Measurements from ENCODE around the gene ZIC4.

The ZIC4 gene

DNA sequence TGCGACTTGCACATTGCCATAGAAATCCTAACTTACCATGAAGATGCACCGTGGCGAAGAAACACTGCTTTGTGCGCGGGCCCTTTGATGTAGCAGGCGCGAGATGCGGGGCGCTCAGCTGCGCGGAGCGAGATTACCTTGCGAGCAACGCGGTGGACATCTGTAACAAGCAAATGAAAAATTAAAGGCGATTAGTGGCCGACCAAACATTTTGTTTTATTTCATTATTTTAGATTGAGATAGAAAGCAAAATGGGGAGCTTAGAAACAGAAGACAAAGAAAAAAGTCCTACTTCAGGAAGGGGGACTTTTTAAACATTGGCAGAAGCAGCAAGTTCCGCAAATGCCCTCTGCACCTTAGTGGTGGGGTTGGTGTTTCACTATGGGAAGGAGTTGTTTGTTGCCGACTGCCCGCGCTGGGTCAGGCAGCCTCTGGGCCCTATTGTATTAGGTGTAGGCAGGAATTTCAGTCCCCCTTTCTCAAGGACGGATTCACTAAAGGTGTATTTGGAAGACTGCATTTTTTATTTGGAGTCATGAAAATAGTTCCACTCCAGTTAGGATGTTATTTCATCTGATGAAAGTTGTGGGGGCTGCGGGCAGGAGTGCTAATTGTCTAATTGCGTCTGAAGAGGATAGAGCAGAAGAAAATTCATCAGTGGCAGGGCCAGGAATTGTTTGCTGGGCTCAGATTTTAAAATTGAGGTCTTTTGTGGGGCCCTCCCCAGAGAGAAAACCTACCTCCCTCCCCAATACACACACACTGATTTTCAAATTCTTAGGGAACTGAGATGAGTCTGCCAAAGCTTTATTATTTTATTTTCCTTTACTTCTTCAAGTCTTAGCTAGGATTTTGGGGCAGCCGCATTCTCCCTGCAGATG is 17.4 kb downstream of the ZIC4 start:
- no peak for DNase-seq

DNA sequence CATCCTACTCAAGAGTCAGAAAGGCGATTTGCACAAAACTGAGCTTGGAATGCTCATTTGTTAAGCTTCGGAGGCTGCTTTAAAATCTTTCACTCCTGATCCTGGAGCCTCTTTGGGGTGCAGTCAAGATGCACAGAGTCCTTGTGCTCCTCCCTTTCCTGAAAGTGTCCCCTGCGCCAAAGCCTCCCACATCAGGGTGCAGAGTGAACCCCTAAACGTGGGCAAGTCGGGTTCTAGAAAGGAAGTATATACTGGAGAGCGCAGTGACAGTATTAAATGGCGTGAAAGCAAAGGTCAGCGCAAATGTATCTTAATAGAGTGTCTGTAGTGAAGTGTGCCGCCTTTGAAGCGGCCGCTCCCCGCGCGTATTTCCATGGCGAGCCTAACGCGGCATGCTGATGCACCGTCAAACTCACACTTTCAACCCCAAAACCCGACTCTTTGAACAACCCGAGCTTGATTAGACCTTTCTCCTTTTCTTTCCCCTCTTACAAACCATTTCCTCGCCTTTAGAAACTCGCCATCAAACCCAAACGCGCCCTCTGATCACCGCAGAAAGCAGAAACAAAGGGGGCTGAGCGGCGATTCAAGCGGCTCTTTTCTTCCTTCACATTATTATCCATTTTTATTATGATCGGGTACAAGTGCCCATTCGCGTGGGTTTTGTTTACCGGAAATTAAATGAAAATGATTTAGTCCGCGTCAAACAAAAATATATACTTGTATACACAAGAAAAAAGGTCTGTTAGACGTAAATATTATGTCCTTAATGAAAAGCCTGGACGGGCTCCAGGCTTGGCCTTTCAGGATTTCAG is 18.3 kb downstream of the ZIC4 start:
- no peak for DNase-seq

DNA sequence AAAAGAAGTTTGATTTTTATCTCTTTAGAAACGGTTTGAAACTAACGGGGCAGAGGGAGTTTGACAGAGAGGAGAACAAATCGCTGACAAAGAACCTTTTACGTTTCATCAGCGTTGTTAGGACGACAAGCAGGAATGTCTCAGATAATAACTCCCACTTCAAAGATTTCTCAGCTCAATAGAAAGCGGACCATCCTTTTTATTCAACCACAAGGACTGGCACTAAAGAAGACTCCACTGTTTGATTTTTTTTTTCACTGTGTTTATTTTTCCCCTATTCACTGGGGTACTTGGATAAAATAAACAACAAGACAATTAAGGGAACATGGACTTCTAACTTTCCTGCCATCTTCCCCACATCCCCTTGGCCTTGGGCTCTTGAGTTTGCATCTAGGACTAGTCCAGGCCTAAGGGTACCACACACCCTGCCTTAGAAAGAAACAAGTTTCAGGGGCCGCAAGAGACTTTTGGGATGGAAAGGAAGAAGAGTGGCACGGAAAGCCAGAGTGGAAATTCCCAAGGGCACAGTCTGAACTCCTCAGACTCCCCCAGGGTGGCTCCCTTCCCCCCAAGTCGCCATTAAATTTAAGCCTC is 19.0 kb downstream of the ZIC4 start:
- DNase-seq: no peak

DNA sequence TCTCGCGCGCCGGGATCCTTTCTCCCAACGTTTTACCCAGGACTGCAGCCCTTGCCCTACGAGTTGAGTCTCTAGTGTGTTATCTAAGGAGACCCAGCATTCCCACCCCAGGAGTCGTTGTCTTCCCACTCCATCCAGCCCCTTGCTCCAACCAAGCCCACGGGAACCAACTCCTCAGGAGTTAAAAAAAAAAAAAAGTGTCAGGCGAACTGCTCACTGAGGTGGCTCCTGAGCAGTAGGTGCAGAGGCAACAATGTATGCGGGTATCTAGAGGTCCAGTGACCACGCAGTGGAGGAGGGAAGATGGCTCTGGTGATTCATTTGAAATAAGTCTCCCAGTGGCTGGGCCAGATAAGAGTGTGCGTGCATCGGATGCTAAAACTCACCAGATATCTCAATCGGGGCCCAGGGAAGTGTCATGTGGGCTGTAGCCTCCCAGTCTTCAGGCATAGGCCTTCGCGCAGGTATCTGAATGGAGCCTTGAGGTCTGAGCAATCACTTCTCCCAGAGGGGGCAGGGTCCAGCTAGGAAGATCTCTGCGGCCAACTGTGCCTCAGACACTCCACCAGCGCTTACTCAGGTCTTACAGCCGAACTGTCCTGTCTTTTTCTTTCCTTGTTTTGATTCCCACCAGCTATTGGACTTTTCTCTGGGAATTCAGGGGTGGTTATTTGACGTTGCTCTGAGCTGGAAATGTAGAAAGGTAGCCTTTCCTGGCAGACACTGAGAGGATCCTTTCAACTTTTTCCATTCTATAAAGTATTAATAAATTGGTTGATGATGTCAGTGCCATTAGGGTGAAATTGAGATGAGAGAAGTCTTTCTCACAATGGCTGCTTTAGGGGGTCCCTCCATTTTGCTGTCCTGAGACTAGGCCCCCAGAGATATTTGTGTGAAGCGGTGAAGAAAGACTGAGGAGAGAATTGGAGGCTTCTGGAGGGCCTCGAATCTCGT is 21.0 kb downstream of the ZIC4 start:
- no peak for DNase-seq

DNA sequence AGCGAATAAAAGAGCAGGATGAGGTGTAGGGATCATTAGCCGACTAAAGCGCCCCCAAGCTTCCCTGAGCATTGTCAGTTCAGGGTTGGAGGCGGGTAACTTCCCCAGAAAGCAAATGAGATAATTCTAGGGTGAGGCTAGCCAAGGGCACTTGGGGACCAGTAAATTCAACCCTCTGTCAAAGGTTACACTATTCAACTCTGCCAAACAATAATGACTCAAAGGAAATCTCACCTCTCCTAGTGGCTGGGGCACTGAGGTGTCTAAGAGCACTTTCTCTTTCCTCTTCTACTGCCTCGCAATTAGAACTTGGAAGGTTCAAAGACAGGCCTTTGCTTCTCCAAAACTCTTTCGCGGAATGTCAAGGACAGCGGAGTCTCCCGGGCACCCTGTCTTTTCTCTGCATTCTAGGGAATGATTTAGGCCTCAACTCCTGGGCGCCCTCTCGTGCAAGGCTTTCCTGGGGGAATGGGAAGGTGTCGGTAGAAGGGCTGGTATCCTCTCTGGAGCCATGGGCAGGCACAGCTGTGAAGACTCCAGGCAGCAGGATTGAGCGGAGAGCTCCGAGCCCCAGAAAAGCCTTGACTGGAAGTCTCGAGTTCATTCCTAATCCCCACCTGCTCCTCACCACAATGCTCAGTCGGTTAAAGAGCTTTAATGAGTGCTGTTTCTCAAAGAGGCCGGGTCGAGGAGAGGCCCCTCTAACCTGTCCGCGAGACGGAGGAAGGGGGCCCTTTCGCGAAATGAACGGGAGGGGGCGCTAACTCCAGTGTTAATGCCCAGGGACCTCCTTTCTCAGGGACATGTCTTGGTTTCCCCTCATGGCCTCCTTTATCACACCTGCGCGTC is 21.9 kb downstream of the ZIC4 start:
- DNase-seq: no peak

DNA sequence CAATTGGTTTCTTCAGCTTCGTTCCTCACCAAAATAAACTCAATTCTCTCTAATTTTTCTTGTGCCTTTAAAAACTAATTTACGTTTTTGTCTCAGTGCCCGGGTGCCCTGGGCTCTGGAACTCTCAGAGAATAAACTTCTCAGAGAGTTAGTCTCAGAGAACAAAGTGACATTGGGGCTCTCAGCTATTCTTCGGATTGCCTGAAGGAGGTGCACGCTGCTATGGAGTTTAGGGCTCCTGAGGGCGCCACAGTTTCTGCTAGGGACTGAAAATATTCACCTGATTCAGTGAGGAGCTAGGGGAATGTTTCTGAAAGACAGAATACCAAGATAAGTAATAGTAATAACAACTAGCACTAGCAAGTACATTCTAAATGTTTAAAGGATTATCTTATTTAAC is 22.7 kb downstream of the ZIC4 start:
- no peak for DNase-seq

DNA sequence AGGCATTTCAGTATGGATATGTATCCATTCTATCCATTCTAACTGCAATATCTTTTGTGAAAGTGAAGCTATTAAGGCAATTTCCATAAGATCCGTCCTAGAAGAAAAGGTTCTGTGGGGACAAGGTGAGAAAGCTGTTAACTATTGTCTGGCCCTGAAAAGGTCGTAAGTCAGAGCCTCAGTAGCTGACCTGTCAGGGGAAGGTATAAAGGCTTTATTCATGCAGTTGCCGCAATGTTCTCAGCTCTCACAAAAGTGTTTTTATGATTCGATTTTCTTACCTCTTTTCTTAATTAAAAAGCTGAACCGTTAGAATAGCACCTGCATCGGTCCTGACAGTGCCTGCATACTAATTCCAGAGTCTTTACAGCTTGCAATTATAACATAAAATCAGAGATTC is 24.7 kb downstream of the ZIC4 start:
- DNase-seq: no peak

DNA sequence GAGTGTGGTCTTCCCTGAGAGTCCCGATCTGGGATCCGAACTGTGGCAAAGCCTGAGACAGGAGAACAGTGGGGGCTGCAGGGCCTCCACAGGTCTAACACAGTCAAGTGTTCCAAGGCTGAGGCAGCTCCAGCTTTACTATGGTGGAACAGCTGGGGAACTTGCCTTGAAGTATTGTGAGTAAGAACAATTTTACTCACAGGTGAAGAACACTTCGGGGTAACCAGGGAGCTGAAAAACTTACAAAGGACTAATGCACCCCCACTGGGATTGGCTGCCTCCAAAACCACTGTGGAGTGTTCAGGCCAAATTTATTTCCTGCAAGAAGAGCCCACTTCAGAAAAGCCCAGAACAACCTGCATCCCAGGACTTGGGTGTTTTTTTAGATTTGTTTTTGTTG is 25.4 kb downstream of the ZIC4 start:
- no peak for DNase-seq

DNA sequence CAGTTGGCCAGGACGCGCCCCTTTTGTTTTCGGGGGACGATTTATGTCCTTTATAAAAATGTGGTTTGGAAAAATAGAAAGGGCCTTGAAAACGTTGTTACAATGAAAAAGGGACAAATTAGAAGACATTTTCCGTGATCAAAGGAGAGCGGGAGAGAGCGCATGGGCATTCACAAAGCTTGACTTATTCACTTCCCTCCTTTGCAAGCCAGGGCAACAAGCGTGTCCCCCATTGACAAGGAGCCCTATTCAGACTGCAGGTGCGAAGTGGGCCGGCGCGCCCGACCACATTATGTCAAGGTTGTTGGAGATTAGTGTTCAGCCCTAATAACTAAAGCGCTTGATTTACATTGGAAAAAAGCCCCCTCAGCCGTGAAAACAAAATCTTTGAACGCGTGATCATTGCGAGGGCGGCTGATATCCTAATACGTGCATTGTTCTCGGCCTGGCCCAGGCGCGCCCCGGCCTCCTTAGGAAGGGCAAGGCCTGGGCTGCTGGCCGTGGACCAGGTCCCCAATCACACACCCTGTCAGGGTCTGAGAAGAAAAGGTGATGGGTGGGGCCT is 25.9 kb downstream of the ZIC4 start:
- DNase-seq: no peak

DNA sequence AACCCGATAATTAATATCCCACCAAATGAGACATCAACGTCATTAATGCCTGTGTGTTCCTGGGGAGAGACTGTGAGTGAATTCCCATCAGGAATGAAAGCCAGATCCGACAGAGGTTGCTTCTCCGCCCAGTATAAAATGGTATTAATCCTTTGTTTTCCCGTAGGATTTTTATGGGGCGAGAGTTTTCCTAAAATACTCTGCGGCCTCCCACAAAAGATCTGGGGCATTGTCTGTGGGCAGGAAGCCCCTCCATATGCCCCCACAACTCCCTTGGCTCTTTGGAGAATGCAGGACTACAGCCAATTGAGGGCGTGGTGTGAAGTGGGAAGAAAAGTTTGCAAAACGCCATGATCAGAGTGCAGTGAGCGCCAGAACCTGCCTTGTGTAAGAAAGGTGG is 26.7 kb downstream of the ZIC4 start:
- no peak for DNase-seq

DNA sequence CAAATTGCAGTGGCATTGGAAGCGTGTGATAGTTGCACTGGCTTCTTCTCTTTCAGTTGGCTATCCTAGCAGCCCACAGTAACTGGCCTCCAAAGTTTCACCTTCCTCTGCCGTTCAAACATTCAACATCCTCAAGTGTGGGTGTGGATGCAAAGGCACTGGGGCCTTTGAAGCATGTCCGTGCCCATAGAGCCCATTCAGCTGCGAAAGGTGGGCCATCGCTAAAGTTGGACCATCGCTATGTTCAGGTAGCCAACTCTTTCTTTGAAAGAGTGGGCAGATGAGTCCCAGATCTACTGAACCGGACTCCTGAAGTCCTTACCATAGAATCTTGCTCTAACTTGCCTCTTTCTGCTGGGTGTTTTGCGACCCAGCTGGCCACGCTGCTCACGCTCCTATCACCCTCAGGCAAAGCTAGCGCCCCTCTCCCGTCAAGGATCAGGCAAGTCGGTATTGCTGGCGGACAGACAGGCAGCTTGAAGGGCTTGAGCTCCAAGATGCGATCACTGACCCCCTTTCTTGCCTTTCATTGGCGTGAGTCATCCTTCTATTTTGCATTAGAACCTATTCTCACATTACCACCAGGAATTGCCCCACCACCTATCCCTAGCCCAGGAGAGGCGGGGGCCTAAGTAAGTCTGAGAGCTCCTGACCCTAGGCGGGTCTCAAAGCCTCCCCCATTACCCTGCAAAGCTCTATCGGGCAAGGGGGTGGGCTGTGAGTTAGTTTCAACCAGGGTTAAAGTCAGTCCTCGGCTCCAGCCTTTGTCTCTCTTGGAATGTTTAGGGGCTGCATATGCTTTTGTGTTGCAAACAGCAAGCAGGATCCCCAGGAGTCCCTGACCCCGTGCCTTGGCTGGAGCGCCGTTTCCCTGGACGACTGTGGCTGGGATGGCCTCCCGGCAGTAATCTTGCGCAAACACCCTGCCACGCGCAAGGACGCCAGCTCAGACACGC is 28.7 kb downstream of the ZIC4 start:
- DNase-seq: no peak

DNA sequence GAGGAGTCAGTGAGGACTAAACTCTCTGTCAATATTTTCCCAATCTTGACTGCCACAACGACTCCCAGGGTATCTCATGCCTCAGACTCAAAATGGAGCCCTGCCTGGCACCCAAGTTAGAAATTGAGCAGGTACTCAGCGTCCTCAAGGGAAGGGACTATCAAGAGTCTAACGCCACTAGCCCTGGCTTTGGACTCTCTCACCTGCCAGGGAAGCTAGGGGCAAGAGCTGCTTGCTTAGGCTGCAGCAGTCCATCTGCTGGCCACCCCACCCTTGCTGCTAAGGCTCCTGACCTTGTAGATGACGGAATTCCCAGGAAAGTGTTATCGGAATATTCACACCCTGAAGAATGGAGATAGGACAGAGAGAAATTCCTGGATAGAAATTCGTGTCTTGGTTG is 33.0 kb downstream of the ZIC4 start:
- DNase-seq: no peak

DNA sequence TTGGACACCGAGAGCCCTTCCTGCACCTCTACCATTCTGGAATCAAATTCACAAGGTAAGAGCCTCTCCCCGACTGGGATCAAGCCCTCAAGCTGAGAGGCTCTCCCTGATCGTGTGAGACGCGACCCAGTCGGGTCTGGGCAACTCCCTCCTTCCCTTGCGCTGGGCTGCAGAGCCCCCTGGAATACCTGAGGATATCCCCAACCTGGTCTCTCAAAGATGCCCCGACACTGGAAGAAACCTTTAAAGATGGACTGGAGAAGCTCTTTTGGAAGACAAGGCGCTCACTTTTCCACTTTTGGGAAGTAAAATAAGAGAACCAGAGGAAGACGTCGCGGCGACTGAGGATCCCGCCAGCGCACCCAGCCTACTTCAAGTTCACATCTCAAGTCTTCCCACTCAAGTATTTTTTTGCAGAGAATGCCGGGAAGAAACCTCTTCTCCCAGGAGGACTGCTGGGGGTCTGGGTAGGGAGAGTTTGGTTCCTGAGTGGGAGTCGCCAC is 33.8 kb downstream of the ZIC4 start:
- DNase-seq: no peak

DNA sequence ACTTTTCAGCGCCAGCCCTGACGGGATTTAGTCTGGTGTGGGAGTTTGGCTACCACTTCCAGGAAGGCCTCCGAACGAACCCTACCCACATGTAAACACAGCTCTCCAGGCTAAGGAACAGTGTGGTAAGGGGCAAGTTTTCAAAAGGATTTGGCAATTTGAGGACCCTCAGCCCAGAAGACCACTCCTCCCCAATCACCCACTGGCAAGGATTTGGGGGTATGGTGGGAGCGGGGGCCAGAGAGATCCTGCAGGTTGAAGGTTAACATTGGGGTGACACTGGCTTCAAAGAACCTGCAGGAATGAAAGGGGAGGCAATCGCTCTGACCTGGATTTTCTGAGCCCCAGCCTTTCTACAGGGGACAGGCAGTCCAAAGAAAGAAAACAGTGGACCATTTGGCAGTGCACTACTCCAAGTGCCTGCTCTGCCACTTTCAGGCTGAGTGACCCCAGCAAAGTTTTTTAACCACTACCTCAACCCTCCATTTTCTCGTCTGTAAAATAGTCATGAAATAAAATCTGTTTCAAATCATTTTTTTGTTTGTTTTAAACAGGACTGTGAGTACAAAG is 34.5 kb downstream of the ZIC4 start:
- no peak for DNase-seq

DNA sequence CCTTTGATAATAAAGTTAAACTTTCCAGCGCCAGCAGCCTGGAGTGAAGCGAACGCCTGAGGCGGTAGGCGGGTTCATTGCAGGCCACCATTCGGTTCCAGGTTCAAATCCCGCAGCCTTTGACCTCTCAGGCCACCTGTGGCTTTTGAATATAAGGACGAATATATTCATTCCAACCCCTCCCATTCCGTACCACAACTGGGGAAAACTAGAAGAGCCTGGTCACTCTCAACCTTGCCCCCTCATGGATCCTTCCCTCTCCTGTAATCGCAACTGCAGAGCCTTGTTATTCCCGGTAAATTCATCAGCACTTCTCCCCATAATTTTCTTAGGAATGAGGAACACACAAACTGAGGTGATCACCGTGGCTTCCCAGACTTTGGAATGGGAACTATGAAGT is 35.2 kb downstream of the ZIC4 start:
- DNase-seq: no peak

DNA sequence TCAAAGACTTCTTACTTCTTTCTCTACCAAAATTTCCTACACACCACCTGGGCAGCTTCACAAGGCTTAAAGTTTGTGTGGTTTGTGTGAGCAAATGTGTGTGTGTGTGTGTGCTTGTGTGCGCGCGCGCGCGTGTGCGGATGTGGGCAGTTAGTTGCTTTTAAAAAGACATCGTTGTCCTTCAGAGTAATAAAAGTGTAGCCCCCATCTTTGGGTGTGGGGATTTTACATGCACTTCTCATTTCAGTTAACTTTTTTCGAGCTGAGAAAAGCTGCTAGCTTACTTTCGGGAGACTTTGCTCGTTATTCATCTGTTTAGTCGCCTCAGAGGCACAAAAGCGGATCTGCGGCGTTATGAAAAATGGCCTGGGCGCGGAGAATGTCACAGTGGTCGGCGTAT is 36.0 kb downstream of the ZIC4 start:
- DNase-seq: no peak

DNA sequence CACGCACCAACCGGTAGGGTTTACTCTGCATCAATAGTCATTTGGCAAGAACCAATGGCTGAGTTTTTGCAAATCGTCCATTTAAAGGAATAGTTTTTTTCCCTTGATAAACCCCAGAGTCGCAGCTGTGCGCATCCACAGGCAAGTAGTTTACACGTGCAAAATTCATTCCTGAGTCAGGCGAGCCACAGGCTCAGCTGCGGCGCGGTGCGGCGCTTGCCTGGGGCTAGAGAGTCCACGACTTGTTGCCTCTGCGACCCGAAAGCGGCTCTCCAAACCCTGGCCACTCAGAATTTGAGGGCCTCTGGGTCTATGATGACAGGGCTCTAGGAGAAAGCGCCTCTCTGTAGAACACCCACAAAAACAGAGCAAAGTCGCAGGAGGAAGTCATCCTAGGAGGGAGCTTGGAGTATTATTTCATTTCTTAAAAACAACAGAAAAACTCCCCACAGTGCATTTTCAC is 36.7 kb downstream of the ZIC4 start:
- DNase-seq: no peak

DNA sequence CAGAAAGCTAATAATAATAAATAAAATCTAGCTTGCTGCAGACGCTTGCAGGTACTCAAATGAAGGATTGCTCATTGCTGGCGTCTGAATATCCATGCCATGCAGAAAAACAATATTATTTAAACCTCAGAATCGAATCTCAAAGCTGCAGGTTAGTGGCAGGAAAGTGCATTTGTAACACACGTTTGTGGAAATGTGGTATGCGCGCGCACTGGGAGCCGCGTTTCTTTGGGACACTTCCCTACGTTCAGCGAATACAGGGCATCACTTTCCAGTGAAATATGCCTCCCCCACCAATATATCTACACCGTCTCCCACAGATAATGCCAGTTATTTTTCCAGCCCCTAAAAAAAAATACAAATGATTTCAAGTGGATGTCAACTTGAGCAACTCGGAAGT is 37.1 kb downstream of the ZIC4 start:
- DNase-seq: no peak

DNA sequence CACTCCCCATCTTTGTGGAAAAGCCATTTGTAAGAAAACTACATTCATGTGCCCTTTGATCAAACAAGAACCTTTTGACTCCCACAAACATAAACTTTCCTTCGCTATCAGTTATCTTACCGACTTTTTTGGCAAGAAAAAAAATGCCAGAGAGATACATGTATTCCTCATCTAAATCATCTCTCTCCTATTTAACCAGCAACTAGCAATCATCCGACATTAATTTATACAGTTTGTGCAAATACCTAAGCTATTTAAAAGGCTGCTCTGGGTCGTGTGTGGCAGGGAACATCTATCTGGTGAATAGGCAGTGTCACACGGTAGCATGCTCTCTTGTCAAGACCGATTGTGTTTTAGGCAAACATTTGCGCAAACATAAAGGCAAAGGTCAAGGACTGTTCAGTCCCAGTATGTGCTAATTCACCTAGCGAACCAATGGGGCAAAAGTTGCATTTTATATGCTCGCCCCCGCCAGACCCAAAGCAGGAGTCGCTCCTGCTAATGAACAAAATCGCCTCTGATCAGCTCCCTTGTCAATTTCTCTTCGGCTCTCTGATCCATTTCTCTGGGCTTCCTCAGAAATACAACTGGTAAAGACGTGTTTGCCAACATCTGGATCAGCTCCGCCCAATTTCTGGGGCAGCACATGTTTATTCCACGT is 37.7 kb downstream of the ZIC4 start:
- DNase-seq: no peak
